A549 (cell line): ENCODE measurements around the gene TMEM43.

Source experiments
- CTCF ChIP-seq: fragments of >200 bp; sonication (Bioruptor Twin); formaldehyde crosslinking; IDR thresholded peaks from 3 replicates; pipeline ENCODE4 v1.5.1; 2016
- ELK1 ChIP-seq: fragments of 150-350 bp; IDR thresholded peaks from 2 replicates; pipeline ENCODE4 v1.6.1; 2014; ENCODE audit warnings: low read depth, mild to moderate bottlenecking, low read length
- EP300 ChIP-seq, 2 experiments: fragments of >200 bp; sonication (Bioruptor Twin); formaldehyde crosslinking; IDR thresholded peaks; 2 replicates in 1 of 2; 3 replicates in 1 of 2; pipeline ENCODE4 v1.6.1; 2016 to 2017
- HOXA7 ChIP-seq: fragments of 250-450 bp; sonication (Bioruptor Pico); IDR thresholded peaks from 2 replicates; pipeline ENCODE4 v1.5.0; 2020; ENCODE audit warnings: mild to moderate bottlenecking, moderate library complexity
- MAZ ChIP-seq: fragments of 150-350 bp; IDR thresholded peaks from 2 replicates; pipeline ENCODE4 v1.6.1; 2014; ENCODE audit warnings: antibody characterized with exemption, low read depth, low read length, borderline replicate concordance
- POLR2A ChIP-seq: IDR thresholded peaks from 2 replicates; pipeline ENCODE4 v1.6.1; 2012; ENCODE audit warnings: mild to moderate bottlenecking, low read length
- RAD21 ChIP-seq, 2 experiments: fragments of >200 bp in 1 of 2; sonication (Bioruptor Twin) in 1 of 2; formaldehyde crosslinking in 1 of 2; IDR thresholded peaks in 1 of 2; conservative IDR thresholded peaks in 1 of 2; 2 replicates in 1 of 2; 3 replicates in 1 of 2; pipeline ENCODE4 v1.6.1; 2012 to 2018; ENCODE audit warnings: inconsistent platforms in 1 of 2
- REST ChIP-seq: fragments of 200-600 bp; sonication (generic); IDR thresholded peaks from 2 replicates; pipeline ENCODE4 v1.6.1; 2016; ENCODE audit warnings: antibody characterized with exemption, mild to moderate bottlenecking, moderate library complexity
- SMC3 ChIP-seq: fragments of >200 bp; sonication (Bioruptor Twin); formaldehyde crosslinking; IDR thresholded peaks from 3 replicates; pipeline ENCODE4 v1.6.1; 2018; ENCODE audit warnings: inconsistent platforms
- ZC3H11A ChIP-seq: fragments of 450-650 bp; IDR thresholded peaks from 2 replicates; pipeline ENCODE4 v1.6.1; 2014; ENCODE audit warnings: antibody characterized with exemption, mild to moderate bottlenecking

- TF ChIP-seq CTCF (no peak), REST (no peak), RAD21 (conservative IDR thresholded peaks at IDR 0.05 in 1 of 2, IDR thresholded peaks at IDR 0.05 in 1 of 2) (no peak), ZC3H11A (no peak), EP300 (IDR thresholded peaks at IDR 0.05) (no peak), ELK1 (no peak), MAZ (no peak), SMC3 (no peak), HOXA7 (CRISPR knock-in tag) (no peak), POLR2A (no peak)
These were observed 6.2 kb upstream of the TMEM43 start for GRCh38 chr3:14118400-14119381.
